K562 (cell line): ENCODE data around the gene PDE4D. TPM values are rescaled to one million over a fixed set of nuclear protein-coding genes. Genes with fewer than 3 reads are reported as not detected.

ENCODE experiments used
- ATAC-seq: fragments of 200-7000 bp; cut with Tn5 transposase; 3 replicates; pipeline ENCODE4 v1.9.1; 2020; ENCODE audit warnings: moderate library complexity
- BruUV-seq: library from RNA; stranded (reverse); fragments of 400-500 nt; replicated peaks from 2 replicates; lab custom pipeline; 2021; lab: Mats Ljungman, UMichigan
- CTCF ChIA-PET: fragments of 300-600 bp; formaldehyde crosslinking; extraction: SDS; loops from one replicate; lab custom pipeline; 2021; ENCODE audit warnings: low intra/inter-chr PET ratio; lab: Yijun Ruan, JAX
- POLR2A ChIA-PET: fragments of 300-600, 350-650 bp; sonication (Branson Sonifier 250); formaldehyde crosslinking; extraction: SDS; loops from one replicate; lab custom pipeline; 2021; ENCODE audit warnings: antibody characterized with exemption, inconsistent platforms; lab: Yijun Ruan, JAX
- DNase-seq, 4 experiments: peaks; one replicate each; pipeline versions ENCODE4 v3.0.0 to v3.0.0-alpha.2; 2011 to 2018; ENCODE audit warnings: low spot score in 3 of 4, mixed read lengths in 3 of 4; ENCODE audit errors: extremely low read depth in 1 of 4
- FAIRE-seq: peaks from 2 replicates; lab custom pipeline; 2011; peaks lifted over from hg19 to GRCh38; lab: Jason Lieb, UNC
- H2AFZ ChIP-seq: 2 replicates; pipeline ENCODE4 v1.6.0; 2011; ENCODE audit warnings: low read depth, low read length, control low read depth, inconsistent platforms
- H3K27ac ChIP-seq: fragments of 200-600 bp; 3 replicates; pipeline ENCODE4 v1.8.0; 2011; ENCODE audit warnings: low read depth, mild to moderate bottlenecking, control low read depth, inconsistent platforms, low read length, moderate library complexity, mixed read lengths; ENCODE audit errors: extremely low read depth
- H3K27me3 ChIP-seq, 2 experiments: fragments of 300-600 bp in 1 of 2; 2 replicates in 1 of 2; 3 replicates in 1 of 2; pipeline versions ENCODE4 v1.6.0 to v1.8.0; 2011; ENCODE audit warnings: inconsistent platforms in 2 of 2, low read length in 2 of 2, mild to moderate bottlenecking in 1 of 2, mixed read lengths in 1 of 2, moderate library complexity in 1 of 2; ENCODE audit not compliant: control insufficient read depth in 2 of 2, insufficient read depth in 2 of 2
- H3K36me3 ChIP-seq: fragments of 300-600 bp; 3 replicates; pipeline ENCODE4 v1.8.0; 2011; ENCODE audit warnings: mild to moderate bottlenecking, low read length, inconsistent platforms; ENCODE audit not compliant: control insufficient read depth, insufficient read depth
- H3K4me1 ChIP-seq, 2 experiments: fragments of 200-600 bp in 1 of 2; replicated peaks in 1 of 2; 2 replicates in 1 of 2; 3 replicates in 1 of 2; pipeline versions ENCODE4 v1.5.1 to v1.8.0; 2011; ENCODE audit warnings: inconsistent platforms in 2 of 2, low read length in 2 of 2, mild to moderate bottlenecking in 1 of 2, mixed read lengths in 1 of 2, moderate library complexity in 1 of 2; ENCODE audit not compliant: control insufficient read depth in 2 of 2, insufficient read depth in 2 of 2
- H3K4me2 ChIP-seq: 2 replicates; pipeline ENCODE4 v1.6.1; 2011; ENCODE audit warnings: low read length, control low read depth, inconsistent platforms, mixed read lengths; ENCODE audit not compliant: insufficient read depth
- H3K4me3 ChIP-seq: fragments of 200-600 bp; sonication (generic), shearing (Covaris generic); 2 replicates; pipeline ENCODE4 v1.5.1; 2016; ENCODE audit warnings: control low read depth, inconsistent platforms
- H3K79me2 ChIP-seq: fragments of 200-600 bp; 3 replicates; pipeline ENCODE4 v1.8.0; 2011; ENCODE audit warnings: low read length, inconsistent platforms; ENCODE audit not compliant: control insufficient read depth, insufficient read depth
- H3K9ac ChIP-seq, 2 experiments: 2 replicates each; pipeline versions ENCODE4 v1.6.0 to v1.6.1; 2011; ENCODE audit warnings: low read depth in 2 of 2, low read length in 2 of 2, control low read depth in 1 of 2, inconsistent platforms in 1 of 2, mild to moderate bottlenecking in 1 of 2, mixed read lengths in 1 of 2; ENCODE audit not compliant: insufficient read depth in 1 of 2
- H3K9me1 ChIP-seq: one replicate; pipeline ENCODE4 v1.6.0; 2011; ENCODE audit warnings: inconsistent platforms, mild to moderate bottlenecking, low read length, moderate library complexity; ENCODE audit not compliant: control insufficient read depth, insufficient read depth
- H3K9me3 ChIP-seq: replicated peaks from 2 replicates; pipeline ENCODE4 v1.5.1; 2011; ENCODE audit warnings: low read depth, low read length, inconsistent platforms; ENCODE audit not compliant: control insufficient read depth, insufficient read depth
- H4K20me1 ChIP-seq: replicated peaks from 2 replicates; pipeline ENCODE4 v1.6.1; 2011; ENCODE audit warnings: low read length, inconsistent platforms, mixed read lengths; ENCODE audit not compliant: control insufficient read depth, insufficient read depth
- EGR1 ChIP-seq: fragments of 450-650 bp; conservative IDR thresholded peaks from 2 replicates; pipeline ENCODE4 v1.6.1; 2017; ENCODE audit warnings: mild to moderate bottlenecking
- WGBS: fragments of 100-300 bp; shearing (Covaris generic); methylation state at CpG from one replicate; pipeline ENCODE4 v1.1.6; 2016; ENCODE audit warnings: low coverage, mixed read lengths; ENCODE audit not compliant: insufficient coverage; ENCODE audit errors: missing lambda C conversion rate; 5-methylcytosine and 5-hydroxymethylcytosine counted together
- in situ Hi-C: fragments of 300-500 bp; cut with MboI; formaldehyde crosslinking; loops from 4 replicates; pipeline ENCODE4 v1.15.0; 2018; ENCODE audit warnings: inconsistent platforms, mixed read lengths
- intact Hi-C: fragments of 100-400 bp; cut with micrococcal nuclease; formaldehyde crosslinking; loops from 2 replicates; pipeline ENCODE4 v1.14.2; 2022
- polyA plus RNA-seq, 8 experiments: library from polyadenylated mRNA; depleted of rRNA in 4 of 8; stranded (reverse) in 5 of 8; unstranded in 3 of 8; fragments of >200 nt; fragmentation: Nextera tagmentation in 2 of 8; fragmentation: Illumina TruSeq in 1 of 8; extraction: Ambion mirVana in 2 of 8; extraction: Trizol in 1 of 8; gene quantifications; 2 replicates each; pipeline versions ENCODE4 v1.2.1 to v1.2.3, GENCODE V29; 2011 to 2014; ENCODE audit warnings: inconsistent platforms in 1 of 8, missing spikeins in 1 of 8
- total RNA-seq, 7 experiments: library from RNA; depleted of rRNA in 6 of 7; stranded (reverse); fragments of >200 nt in 6 of 7; fragmentation: Illumina TruSeq in 2 of 7; extraction: Trizol in 2 of 7; gene quantifications; 2 replicates each; pipeline versions ENCODE4 v1.2.1 to v1.2.3, GENCODE V29; 2011 to 2021; ENCODE audit warnings: low replicate concordance in 1 of 7
- TF ChIP-seq, protein P1 (sequence below), 2 experiments: IDR thresholded peaks in 1 of 2; conservative IDR thresholded peaks in 1 of 2; 2 replicates each; pipeline ENCODE4 v1.6.1; 2016; ENCODE audit warnings: low read depth in 2 of 2, mild to moderate bottlenecking in 1 of 2, missing compliant biosample characterization in 1 of 2, missing genetic modification characterization in 1 of 2, moderate library complexity in 1 of 2
- TF ChIP-seq, protein P2 (sequence below): fragments of 200-800 bp; sonication (Bioruptor generic); IDR thresholded peaks from 2 replicates; pipeline ENCODE4 v1.6.1; 2017; ENCODE audit warnings: missing genetic modification characterization, missing compliant biosample characterization

Gene PDE4D
- total and polyA plus RNA-seq, 9 of the 15 experiments (the other 6 are each of a cell fraction or from before 2014, with no cell fraction given), result 0.04 to 0.46 (median 0.13) TPM

DNA sequence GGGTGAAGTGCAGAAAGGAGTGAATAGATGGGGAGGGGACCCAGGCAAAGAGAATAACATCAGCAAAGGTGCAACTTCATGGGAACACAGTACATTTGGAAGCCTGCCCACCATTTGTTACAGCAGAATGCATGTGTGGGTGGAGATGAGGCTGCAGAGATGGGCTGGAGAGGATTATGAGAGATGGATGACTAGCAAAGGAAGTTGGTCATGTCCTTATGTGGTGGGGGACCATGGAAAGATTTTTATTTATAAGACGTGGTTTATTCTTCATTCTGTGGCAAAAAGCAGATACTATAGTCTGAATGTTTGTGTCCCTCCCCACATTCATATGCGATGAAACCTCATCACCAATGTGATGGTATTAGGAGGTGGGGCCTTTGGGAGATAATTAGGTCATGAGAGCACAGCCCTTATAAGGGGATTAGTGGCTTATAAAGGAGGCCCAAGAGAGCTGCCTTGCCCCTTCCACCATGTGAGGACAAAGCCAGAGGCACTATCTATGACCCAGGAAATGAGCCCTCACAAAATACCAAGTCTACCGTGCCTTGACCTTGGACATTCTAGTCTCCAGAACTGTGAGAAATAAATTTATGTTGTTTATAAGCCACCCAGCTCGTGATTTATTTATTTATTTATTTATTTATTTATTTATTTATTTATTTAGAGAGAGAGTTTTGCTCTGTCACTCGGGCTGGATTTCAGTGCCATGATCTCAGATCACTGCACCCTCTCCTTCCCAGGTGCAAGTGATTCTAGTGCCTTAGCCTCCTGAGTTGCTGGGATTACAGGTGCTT lies 827.0 kb downstream of the PDE4D start:
- ATAC-seq (no peak), FAIRE-seq (no peak), DNase-seq (no peak)
- BruUV-seq, result no TSS peak
- intact Hi-C loops, result no loop called here
- H3K79me2 ChIP-seq, result no peaks in the 10 kb centered on the region
- ChIA-PET POLR2A (no interaction called here), CTCF (no interaction called here)
- 2% methylated on average over 5 of the region's 5 CpGs for WGBS
- H3K9me1 ChIP-seq, result no peaks in the 10 kb centered on the region
- H3K4me1 ChIP-seq, result no peaks in the 10 kb centered on the region
- no peak overlapping the region for H3K4me2 ChIP-seq
- 0 out of 2 replicates have a peak, but pooled peaks have one; percentile 22 for TF ChIP-seq EGR1
- TF ChIP-seq, protein P1, sequence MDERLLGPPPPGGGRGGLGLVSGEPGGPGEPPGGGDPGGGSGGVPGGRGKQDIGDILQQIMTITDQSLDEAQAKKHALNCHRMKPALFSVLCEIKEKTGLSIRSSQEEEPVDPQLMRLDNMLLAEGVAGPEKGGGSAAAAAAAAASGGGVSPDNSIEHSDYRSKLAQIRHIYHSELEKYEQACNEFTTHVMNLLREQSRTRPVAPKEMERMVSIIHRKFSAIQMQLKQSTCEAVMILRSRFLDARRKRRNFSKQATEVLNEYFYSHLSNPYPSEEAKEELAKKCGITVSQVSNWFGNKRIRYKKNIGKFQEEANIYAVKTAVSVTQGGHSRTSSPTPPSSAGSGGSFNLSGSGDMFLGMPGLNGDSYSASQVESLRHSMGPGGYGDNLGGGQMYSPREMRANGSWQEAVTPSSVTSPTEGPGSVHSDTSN (CRISPR knock-in tag; IDR thresholded peaks at IDR 0.05; ENCODE audit: low read depth), result no peak
- TF ChIP-seq, protein P1 (tag; conservative IDR thresholded peaks at IDR 0.05; ENCODE audit: low read depth), result no peak
- TF ChIP-seq, protein P2, sequence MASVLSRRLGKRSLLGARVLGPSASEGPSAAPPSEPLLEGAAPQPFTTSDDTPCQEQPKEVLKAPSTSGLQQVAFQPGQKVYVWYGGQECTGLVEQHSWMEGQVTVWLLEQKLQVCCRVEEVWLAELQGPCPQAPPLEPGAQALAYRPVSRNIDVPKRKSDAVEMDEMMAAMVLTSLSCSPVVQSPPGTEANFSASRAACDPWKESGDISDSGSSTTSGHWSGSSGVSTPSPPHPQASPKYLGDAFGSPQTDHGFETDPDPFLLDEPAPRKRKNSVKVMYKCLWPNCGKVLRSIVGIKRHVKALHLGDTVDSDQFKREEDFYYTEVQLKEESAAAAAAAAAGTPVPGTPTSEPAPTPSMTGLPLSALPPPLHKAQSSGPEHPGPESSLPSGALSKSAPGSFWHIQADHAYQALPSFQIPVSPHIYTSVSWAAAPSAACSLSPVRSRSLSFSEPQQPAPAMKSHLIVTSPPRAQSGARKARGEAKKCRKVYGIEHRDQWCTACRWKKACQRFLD (CRISPR knock-in tag), result no peak
- H3K36me3 ChIP-seq, result no peaks in the 10 kb centered on the region
- no peaks in the 10 kb centered on the region for H3K27me3 ChIP-seq
- H3K4me3 ChIP-seq, result no peak overlapping the region
- H2AFZ ChIP-seq, result no peak overlapping the region
- no peak overlapping the region for H3K9ac ChIP-seq
- no peak overlapping the region for H3K27ac ChIP-seq
- in situ Hi-C loops, result no loop called here
- no peaks in the 10 kb centered on the region for H4K20me1 ChIP-seq
- H3K9me3 ChIP-seq, result no peaks in the 10 kb centered on the region
